Posterior cingulate gyrus (tissue), 11 donors: ENCODE measurements around the gene DGKH.
A peak's percentile ranks its signal among the peaks of the same experiment; 100 is the strongest.
"Not testable (repeated sequence)": the region's sequence is repeated elsewhere in the genome, so short reads cannot be mapped to it uniquely, and the experiment has no call there.

Source experiments
- DNase-seq, 10 donors: peaks; one replicate each; pipeline versions ENCODE4 v3.0.0 to v3.0.0-alpha.2; 2020 to 2021; ENCODE audit warnings: mixed read lengths in 3 of 10
- intact Hi-C: fragments of 100-400 bp; cut with DNase I; formaldehyde crosslinking; loops from one replicate; pipeline ENCODE4 v1.15.1; 2023

Gene DGKH

GRCh38 chr13:42151781-42152180 lies 103.3 kb downstream of the DGKH start:
- no peak for DNase-seq
- intact Hi-C loops: no loop called here

- intact Hi-C loops: no loop called here
- no peak for DNase-seq
Measured at GRCh38 chr13:42152495-42152894, 104.0 kb downstream of the DGKH start.

- DNase-seq: no peak
- intact Hi-C loops: no loop called here
Measured at GRCh38 chr13:42153199-42154113, 105.0 kb downstream of the DGKH start.

GRCh38 chr13:42155251-42155650 lies 106.8 kb downstream of the DGKH start:
- intact Hi-C loops: no loop called here
- no peak for DNase-seq

- DNase-seq, intact Hi-C loops: not testable (repeated sequence)
Measured at GRCh38 chr13:42163338-42163737, 114.9 kb downstream of the DGKH start.

GRCh38 chr13:42163910-42164309 lies 115.5 kb downstream of the DGKH start:
- intact Hi-C loops, DNase-seq: not testable (repeated sequence)

- no peak for DNase-seq
- intact Hi-C loops: no loop called here
Measured at GRCh38 chr13:42164557-42165125, 116.2 kb downstream of the DGKH start.

GRCh38 chr13:42168496-42168895 lies 120.0 kb downstream of the DGKH start:
- DNase-seq: no peak
- intact Hi-C loops: no loop called here

GRCh38 chr13:42170029-42170428 lies 121.6 kb downstream of the DGKH start:
- DNase-seq: no peak
- intact Hi-C loops: no loop called here

- intact Hi-C loops: no loop called here
- no peak for DNase-seq
Measured at GRCh38 chr13:42173789-42174343, 125.4 kb downstream of the DGKH start.

- DNase-seq: peak in 1 of 10 donors; percentile 13
- intact Hi-C loops: no loop called here
Measured at GRCh38 chr13:42174344-42175162, 126.1 kb downstream of the DGKH start.

GRCh38 chr13:42176294-42176693 lies 127.8 kb downstream of the DGKH start:
- intact Hi-C loops: no loop called here
- no peak for DNase-seq

- intact Hi-C loops: no loop called here
- DNase-seq: no peak
Measured at GRCh38 chr13:42177189-42177588, 128.7 kb downstream of the DGKH start.

GRCh38 chr13:42181381-42181953 lies 133.0 kb downstream of the DGKH start:
- intact Hi-C loops: no loop called here
- DNase-seq: peak in 2 of 10 donors; percentile 22 to 61

GRCh38 chr13:42189061-42189460 lies 140.6 kb downstream of the DGKH start:
- intact Hi-C loops: no loop called here
- no peak for DNase-seq

GRCh38 chr13:42190529-42190928 lies 142.1 kb downstream of the DGKH start:
- DNase-seq: no peak
- intact Hi-C loops: no loop called here

GRCh38 chr13:42211704-42212464 lies 163.4 kb downstream of the DGKH start:
- no peak for DNase-seq
- intact Hi-C loops: no loop called here

GRCh38 chr13:42214446-42214845 lies 166.0 kb downstream of the DGKH start:
- intact Hi-C loops: no loop called here
- DNase-seq: no peak

- DNase-seq: peak in 4 of 10 donors; percentile 11 to 62 (median 15)
- intact Hi-C loops: no loop called here
Measured at GRCh38 chr13:42215578-42216421, 167.4 kb downstream of the DGKH start.
